Naive thymus-derived CD4-positive, alpha-beta T cell (primary cell): Measurements from ENCODE around the gene FBN3. TPM values are rescaled to one million over a fixed set of nuclear protein-coding genes. Genes with fewer than 3 reads are reported as not detected.

Source experiments
- ATAC-seq: fragments of 150-1000 bp; cut with Tn5 transposase; 2 replicates; pipeline ENCODE4 v1.10.0; 2021; ENCODE audit warnings: mild to moderate bottlenecking, moderate library complexity
- CTCF ChIA-PET: fragments of 350-600 bp; sonication (Branson Sonifier 250); formaldehyde crosslinking; loops from one replicate; lab custom pipeline; 2021; ENCODE audit warnings: antibody characterized with exemption; lab: Charles Lee
- POLR2A ChIA-PET: fragments of 350-600 bp; sonication (Branson Sonifier 250); formaldehyde crosslinking; loops from one replicate; lab custom pipeline; 2021; ENCODE audit warnings: antibody characterized with exemption, inconsistent platforms; lab: Charles Lee
- DNase-seq, 9 donors: peaks; one replicate each; pipeline versions ENCODE4 v3.0.0 to v3.0.0-alpha.2; 2020 to 2022; ENCODE audit warnings: mixed read lengths in 1 of 9
- H3K27ac ChIP-seq: one replicate; pipeline ENCODE4 v1.7.0; 2013; ENCODE audit warnings: mild to moderate bottlenecking, low read depth, low read length, moderate library complexity
- H3K27me3 ChIP-seq, 2 donors: one replicate each; pipeline ENCODE4 v1.7.0; 2013; ENCODE audit warnings: low read length in 2 of 2, mild to moderate bottlenecking in 2 of 2, moderate library complexity in 2 of 2; ENCODE audit not compliant: control insufficient read depth in 2 of 2, insufficient read depth in 2 of 2
- H3K36me3 ChIP-seq, 3 experiments: 1 replicate in 2 of 3; 2 replicates in 1 of 3; pipeline ENCODE4 v1.7.0; 2013; ENCODE audit warnings: low read length in 3 of 3, mild to moderate bottlenecking in 3 of 3, moderate library complexity in 1 of 3; ENCODE audit not compliant: insufficient read depth in 3 of 3, control insufficient read depth in 2 of 3
- H3K4me1 ChIP-seq, 2 donors: one replicate each; pipeline ENCODE4 v1.7.0; 2013; ENCODE audit warnings: low read length in 2 of 2, mild to moderate bottlenecking in 2 of 2, moderate library complexity in 1 of 2; ENCODE audit not compliant: control insufficient read depth in 2 of 2, insufficient read depth in 2 of 2
- H3K4me3 ChIP-seq: 2 replicates; pipeline ENCODE4 v1.7.0; 2013; ENCODE audit warnings: mild to moderate bottlenecking, low read length
- H3K9me3 ChIP-seq, 3 experiments: 1 replicate in 2 of 3; 2 replicates in 1 of 3; pipeline ENCODE4 v1.7.0; 2013; ENCODE audit warnings: low read length in 3 of 3; ENCODE audit not compliant: control insufficient read depth in 2 of 3
- H3K27ac Mint-ChIP-seq, 9 donors: one replicate each; pipeline ENCODE4 v1.8.0; 2020 to 2022; ENCODE audit warnings: mixed read lengths in 9 of 9, mild to moderate bottlenecking in 8 of 9, moderate library complexity in 5 of 9, inconsistent platforms in 2 of 9
- H3K27me3 Mint-ChIP-seq, 5 donors: one replicate each; pipeline ENCODE4 v1.8.0; 2021 to 2022; ENCODE audit warnings: mixed read lengths in 5 of 5, mild to moderate bottlenecking in 1 of 5
- H3K36me3 Mint-ChIP-seq, 5 donors: one replicate each; pipeline ENCODE4 v1.8.0; 2020 to 2022; ENCODE audit warnings: mixed read lengths in 5 of 5, mild to moderate bottlenecking in 3 of 5, inconsistent platforms in 1 of 5
- H3K4me1 Mint-ChIP-seq, 7 donors: one replicate each; pipeline ENCODE4 v1.8.0; 2020 to 2022; ENCODE audit warnings: mixed read lengths in 7 of 7, mild to moderate bottlenecking in 3 of 7, inconsistent platforms in 1 of 7
- H3K4me3 Mint-ChIP-seq, 10 donors: one replicate each; pipeline ENCODE4 v1.8.0; 2020 to 2022; ENCODE audit warnings: mild to moderate bottlenecking in 10 of 10, mixed read lengths in 10 of 10, moderate library complexity in 6 of 10, inconsistent platforms in 2 of 10
- H3K9me3 Mint-ChIP-seq, 11 donors: one replicate each; pipeline ENCODE4 v1.8.0; 2020 to 2022; ENCODE audit warnings: mixed read lengths in 11 of 11, mild to moderate bottlenecking in 4 of 11, inconsistent platforms in 1 of 11, moderate library complexity in 1 of 11
- intact Hi-C, 2 donors: fragments of 100-400 bp; cut with micrococcal nuclease; formaldehyde crosslinking; loops; one replicate each; pipeline ENCODE4 v1.15.1; 2023
- polyA plus RNA-seq, 2 donors: library from polyadenylated mRNA; unstranded; fragments of 300-500 nt; fragmentation: Illumina TruSeq; gene quantifications; one replicate each; pipeline ENCODE4 v1.2.3, GENCODE V29; 2021
- total RNA-seq, 6 experiments: library from RNA in 5 of 6; stranded (reverse) in 5 of 6; gene quantifications; 1 replicate in 5 of 6; 2 replicates in 1 of 6; pipeline ENCODE4 v1.2.3 and lab custom pipeline; 2021 to 2026

The FBN3 gene
- total and polyA plus RNA-seq, 7 experiments from 2014 or later = not detected

- Histone ChIP-seq H3K27me3 (no peaks in the 10 kb centered on the region), H3K4me1 (no peaks in the 10 kb centered on the region), H3K27ac (no peak overlapping the region), H3K4me3 (no peak overlapping the region), H3K9me3 (peaks cover 6 to 34% (median 10%) of the 10 kb centered on the region in 3 experiments), H3K36me3 (no peaks in the 10 kb centered on the region)
- ChIA-PET CTCF (no interaction called here), POLR2A (no interaction called here)
- DNase-seq = no peak
- ATAC-seq = no peak
- no peak overlapping the region for H3K4me3 Mint-ChIP-seq
- peaks cover 0 to 42% (median 25%) of the 10 kb centered on the region in 11 donors for H3K9me3 Mint-ChIP-seq
- H3K36me3 Mint-ChIP-seq = peaks cover 0 to 6% (median 0%) of the 10 kb centered on the region in 5 donors
- no peaks in the 10 kb centered on the region for H3K4me1 Mint-ChIP-seq
- intact Hi-C loops = no loop called here
- H3K27me3 Mint-ChIP-seq = peaks cover 0 to 5% (median 5%) of the 10 kb centered on the region in 5 donors
- H3K27ac Mint-ChIP-seq = no peak overlapping the region
Measured at GRCh38 chr19:8096071-8096470, 53.3 kb downstream of the FBN3 start.

GRCh38 chr19:8095354-8095886, 54.0 kb downstream of the FBN3 start:
- Histone ChIP-seq H3K9me3 (peaks cover 6 to 34% (median 10%) of the 10 kb centered on the region in 3 experiments), H3K36me3 (no peaks in the 10 kb centered on the region), H3K27ac (no peak overlapping the region), H3K27me3 (no peaks in the 10 kb centered on the region), H3K4me1 (no peaks in the 10 kb centered on the region), H3K4me3 (no peak overlapping the region)
- Mint-ChIP-seq H3K4me1 (no peaks in the 10 kb centered on the region), H3K27ac (no peak overlapping the region), H3K36me3 (peaks cover 0 to 6% (median 0%) of the 10 kb centered on the region in 5 donors), H3K27me3 (peaks cover 0 to 5% (median 5%) of the 10 kb centered on the region in 5 donors), H3K9me3 (peaks cover 0 to 42% (median 25%) of the 10 kb centered on the region in 11 donors), H3K4me3 (no peak overlapping the region)
- POLR2A ChIA-PET = interaction anchor here (0.8 kb wide), 1 partner anchor 36 kb away, joined by 4 read pairs; no protein-coding TSS in a partner anchor
- intact Hi-C loops = no loop called here
- ATAC-seq (no peak), DNase-seq (no peak)
- CTCF ChIA-PET = no interaction called here

GRCh38 chr19:8094336-8094735, 55.1 kb downstream of the FBN3 start:
- ChIA-PET CTCF (no interaction called here), POLR2A (no interaction called here)
- H3K27me3 ChIP-seq = no peaks in the 10 kb centered on the region
- no peaks in the 10 kb centered on the region for H3K4me1 Mint-ChIP-seq
- no peaks in the 10 kb centered on the region for H3K4me1 ChIP-seq
- no peak for ATAC-seq
- intact Hi-C loops = no loop called here
- peaks cover 0 to 5% (median 5%) of the 10 kb centered on the region in 5 donors for H3K27me3 Mint-ChIP-seq
- H3K9me3 Mint-ChIP-seq = peaks cover 0 to 42% (median 27%) of the 10 kb centered on the region in 11 donors
- no peak overlapping the region for H3K27ac ChIP-seq
- H3K36me3 ChIP-seq = no peaks in the 10 kb centered on the region
- DNase-seq = no peak
- H3K27ac Mint-ChIP-seq = no peak overlapping the region
- H3K36me3 Mint-ChIP-seq = peaks cover 0 to 6% (median 0%) of the 10 kb centered on the region in 5 donors
- no peak overlapping the region for H3K4me3 ChIP-seq
- H3K9me3 ChIP-seq = peaks cover 6 to 34% (median 10%) of the 10 kb centered on the region in 3 experiments
- no peak overlapping the region for H3K4me3 Mint-ChIP-seq

DNA sequence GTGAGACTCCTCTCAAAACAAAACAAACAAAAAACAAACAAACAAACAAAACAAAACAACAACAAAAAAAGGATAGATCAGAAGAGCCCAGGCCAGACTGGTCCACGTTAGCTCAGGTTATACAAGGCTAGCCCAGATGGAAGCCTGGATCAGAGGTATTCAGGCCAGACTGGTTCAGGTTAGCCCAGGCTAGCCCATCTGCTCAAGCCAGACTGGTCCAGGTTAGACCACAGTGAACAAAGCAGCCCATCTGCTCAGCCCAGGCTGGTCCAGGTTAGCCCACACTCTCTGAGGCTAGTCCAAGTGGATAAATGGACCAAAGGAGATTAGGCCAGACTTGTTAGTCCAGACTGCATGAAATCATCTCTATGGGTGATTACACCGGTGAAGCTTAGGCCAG, 55.7 kb downstream of the FBN3 start:
- POLR2A ChIA-PET = interaction anchor here (0.6 kb wide), 1 partner anchor 18 kb away, joined by 3 read pairs; no protein-coding TSS in a partner anchor
- Histone ChIP-seq H3K27ac (no peak overlapping the region), H3K9me3 (peaks cover 6 to 34% (median 10%) of the 10 kb centered on the region in 3 experiments), H3K4me1 (no peaks in the 10 kb centered on the region), H3K27me3 (no peaks in the 10 kb centered on the region), H3K36me3 (no peaks in the 10 kb centered on the region), H3K4me3 (no peak overlapping the region)
- ATAC-seq = no peak
- no peak overlapping the region for H3K4me3 Mint-ChIP-seq
- H3K9me3 Mint-ChIP-seq = peaks cover 0 to 42% (median 27%) of the 10 kb centered on the region in 11 donors
- CTCF ChIA-PET = no interaction called here
- H3K27me3 Mint-ChIP-seq = peaks cover 0 to 5% (median 2%) of the 10 kb centered on the region in 5 donors
- peaks cover 0 to 6% (median 0%) of the 10 kb centered on the region in 5 donors for H3K36me3 Mint-ChIP-seq
- no peaks in the 10 kb centered on the region for H3K4me1 Mint-ChIP-seq
- H3K27ac Mint-ChIP-seq = no peak overlapping the region
- intact Hi-C loops = no loop called here
- no peak for DNase-seq

- Histone ChIP-seq H3K4me1 (no peaks in the 10 kb centered on the region), H3K36me3 (no peaks in the 10 kb centered on the region), H3K4me3 (no peak overlapping the region), H3K9me3 (peaks cover 1 to 23% (median 2%) of the 10 kb centered on the region in 3 experiments), H3K27me3 (no peaks in the 10 kb centered on the region), H3K27ac (no peak overlapping the region)
- Mint-ChIP-seq H3K9me3 (peaks cover 0 to 26% (median 21%) of the 10 kb centered on the region in 11 donors), H3K4me3 (no peak overlapping the region), H3K4me1 (no peaks in the 10 kb centered on the region), H3K27ac (no peak overlapping the region), H3K27me3 (peaks cover 0 to 5% (median 0%) of the 10 kb centered on the region in 5 donors), H3K36me3 (no peaks in the 10 kb centered on the region)
- ATAC-seq (no peak), DNase-seq (no peak)
- intact Hi-C loops = no loop called here
- POLR2A ChIA-PET = no interaction called here
- CTCF ChIA-PET = interaction anchor here (0.7 kb wide), 1 partner anchor 290 kb away, joined by 3 read pairs; no protein-coding TSS in a partner anchor
Measured at GRCh38 chr19:8090950-8091349, 58.4 kb downstream of the FBN3 start.

- H3K4me3 Mint-ChIP-seq = no peak overlapping the region
- H3K4me1 ChIP-seq = no peaks in the 10 kb centered on the region
- H3K27me3 Mint-ChIP-seq = peaks cover 0 to 5% (median 0%) of the 10 kb centered on the region in 5 donors
- no peak for DNase-seq
- intact Hi-C loops = no loop called here
- no peaks in the 10 kb centered on the region for H3K27me3 ChIP-seq
- no peaks in the 10 kb centered on the region for H3K36me3 Mint-ChIP-seq
- POLR2A ChIA-PET = no interaction called here
- no peaks in the 10 kb centered on the region for H3K4me1 Mint-ChIP-seq
- no peak overlapping the region for H3K27ac ChIP-seq
- H3K27ac Mint-ChIP-seq = no peak overlapping the region
- no peak for ATAC-seq
- H3K4me3 ChIP-seq = no peak overlapping the region
- peaks cover 0 to 13% (median 0%) of the 10 kb centered on the region in 3 experiments for H3K9me3 ChIP-seq
- CTCF ChIA-PET = interaction anchor here (0.7 kb wide), 1 partner anchor 289 kb away, joined by 3 read pairs; no protein-coding TSS in a partner anchor
- no peaks in the 10 kb centered on the region for H3K36me3 ChIP-seq
- peaks cover 0 to 16% (median 14%) of the 10 kb centered on the region in 11 donors for H3K9me3 Mint-ChIP-seq
Measured at GRCh38 chr19:8089664-8090601, 59.5 kb downstream of the FBN3 start.
